Measurements from ENCODE around the gene PHF13. TPM values are rescaled to one million over a fixed set of nuclear protein-coding genes. Genes with fewer than 3 reads are reported as not detected.

Gene PHF13
- total RNA-seq, 1 experiment from 2014 or later: 17.6 TPM

DNA sequence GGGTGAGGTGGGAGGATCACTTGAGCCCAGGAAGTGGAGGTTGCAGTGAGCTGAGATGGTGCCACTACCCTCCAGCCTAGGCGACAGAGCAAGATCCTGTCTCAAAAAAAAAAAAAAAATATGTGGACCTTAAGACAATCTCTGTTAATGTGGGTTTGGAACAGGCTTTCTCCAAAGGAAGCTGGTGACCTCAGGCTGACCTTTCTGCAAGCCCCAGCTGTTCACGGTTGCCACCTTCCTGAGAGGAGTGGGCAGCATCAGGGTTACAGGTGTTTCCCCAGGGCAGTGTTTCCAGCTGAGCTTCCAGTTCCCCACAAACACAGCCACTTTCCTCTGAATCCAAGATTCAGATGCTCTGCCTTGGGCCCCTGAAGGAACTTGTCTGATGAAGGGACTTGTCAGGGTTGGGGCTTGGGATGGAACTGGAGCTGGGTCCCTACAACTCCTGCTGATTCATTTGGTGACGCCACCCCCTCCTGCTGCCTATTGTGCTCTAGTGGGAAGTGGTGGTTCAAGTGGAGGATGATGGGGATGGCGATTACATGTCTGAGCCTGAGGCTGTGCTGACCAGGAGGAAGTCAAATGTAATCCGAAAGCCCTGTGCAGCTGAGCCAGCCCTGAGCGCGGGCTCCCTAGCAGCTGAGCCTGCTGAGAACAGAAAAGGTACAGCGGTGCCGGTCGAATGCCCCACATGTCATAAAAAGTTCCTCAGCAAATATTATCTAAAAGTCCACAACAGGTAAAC is 31.8 kb upstream of the PHF13 start:
- no peak overlapping the region for H3K27ac ChIP-seq
- peaks cover 22% of the 10 kb centered on the region for H3K4me1 ChIP-seq (replicated peaks)
- no peak overlapping the region for H3K4me3 ChIP-seq
- peaks cover 16% of the 10 kb centered on the region for H3K36me3 ChIP-seq
- no peaks in the 10 kb centered on the region for H3K27me3 ChIP-seq (replicated peaks)
- H3K9me3 ChIP-seq (replicated peaks): no peaks in the 10 kb centered on the region
- DNase-seq (ENCODE audit: low read depth in 1 of 2, low spot score in 2 of 2): no peak

DNA sequence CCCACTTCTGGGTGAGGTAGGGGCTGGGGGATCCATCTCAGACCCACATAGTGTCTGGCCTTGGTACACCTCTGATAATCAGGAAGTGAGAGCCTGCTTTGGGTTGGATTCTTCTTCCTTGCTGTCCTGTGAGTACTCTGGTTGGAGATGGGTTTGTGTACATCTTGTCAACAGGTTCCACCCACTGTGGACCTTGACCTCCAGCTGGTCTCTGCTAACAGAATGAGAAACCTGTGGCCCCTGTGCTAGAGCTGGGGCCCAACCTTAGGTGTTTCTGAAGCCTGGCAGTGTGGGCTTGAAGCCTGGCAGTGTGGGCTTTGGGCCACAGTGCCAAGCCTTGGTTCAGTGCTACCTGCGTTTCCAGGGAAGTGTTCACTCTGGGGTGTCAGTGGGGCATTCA is 31.2 kb upstream of the PHF13 start:
- Histone ChIP-seq H3K36me3 (peaks cover 22% of the 10 kb centered on the region), H3K27ac (no peak overlapping the region), H3K4me1 (replicated peaks) (peaks cover 22% of the 10 kb centered on the region), H3K9me3 (replicated peaks) (no peaks in the 10 kb centered on the region), H3K4me3 (no peak overlapping the region), H3K27me3 (replicated peaks) (no peaks in the 10 kb centered on the region)
- no peak for DNase-seq (ENCODE audit: low read depth in 1 of 2, low spot score in 2 of 2)

DNA sequence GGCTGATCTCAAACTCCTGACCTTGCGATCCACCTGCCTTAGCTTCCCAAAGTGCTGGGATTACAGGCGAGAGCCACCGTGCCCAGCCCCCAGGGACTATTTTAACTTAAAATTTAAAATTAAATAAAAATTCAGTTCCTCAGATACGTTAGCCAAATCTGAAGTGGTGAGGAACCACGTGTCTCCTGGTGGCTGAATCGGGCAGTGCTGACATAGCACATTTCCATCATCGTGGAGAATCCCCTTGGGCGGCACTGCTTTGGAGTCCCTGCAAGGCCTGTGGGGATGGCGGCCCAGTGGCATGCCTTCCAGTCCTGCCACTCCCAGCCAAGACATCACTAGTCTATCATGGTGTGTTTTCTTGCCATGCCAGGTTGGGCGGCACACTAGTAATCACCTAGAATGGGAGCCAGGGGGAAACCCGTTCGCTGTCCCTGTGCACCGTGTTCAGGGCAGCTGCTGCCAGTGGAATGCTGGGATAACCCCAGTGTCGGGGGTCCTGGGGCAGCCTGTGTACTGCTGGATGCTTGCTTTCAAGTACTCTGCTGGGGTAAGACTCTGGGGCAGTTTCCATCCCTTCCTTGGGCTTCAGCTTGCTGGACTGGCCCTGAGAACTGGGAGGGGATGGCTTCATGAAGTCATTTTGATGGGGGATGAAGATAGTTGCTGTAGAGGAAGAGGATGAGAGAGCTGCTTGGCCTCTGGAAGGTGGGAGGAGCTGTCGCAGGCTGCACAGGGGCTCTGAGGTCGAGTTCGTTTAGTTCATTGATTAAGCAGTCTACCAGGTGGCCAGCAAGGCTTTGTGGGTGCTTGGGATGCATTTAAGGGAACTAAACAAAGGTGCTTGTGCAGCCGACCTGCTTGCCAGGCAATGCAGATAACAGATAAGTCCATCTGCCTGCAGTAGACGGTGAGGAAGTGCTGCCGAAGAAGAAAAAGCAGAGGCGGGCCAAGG is 29.1 kb upstream of the PHF13 start:
- peaks cover 43% of the 10 kb centered on the region for H3K36me3 ChIP-seq
- H3K4me3 ChIP-seq: no peak overlapping the region
- H3K4me1 ChIP-seq (replicated peaks): peaks cover 18% of the 10 kb centered on the region
- no peaks in the 10 kb centered on the region for H3K9me3 ChIP-seq (replicated peaks)
- H3K27me3 ChIP-seq (replicated peaks): no peaks in the 10 kb centered on the region
- DNase-seq (ENCODE audit: low read depth in 1 of 2, low spot score in 2 of 2): no peak
- H3K27ac ChIP-seq: no peak overlapping the region

DNA sequence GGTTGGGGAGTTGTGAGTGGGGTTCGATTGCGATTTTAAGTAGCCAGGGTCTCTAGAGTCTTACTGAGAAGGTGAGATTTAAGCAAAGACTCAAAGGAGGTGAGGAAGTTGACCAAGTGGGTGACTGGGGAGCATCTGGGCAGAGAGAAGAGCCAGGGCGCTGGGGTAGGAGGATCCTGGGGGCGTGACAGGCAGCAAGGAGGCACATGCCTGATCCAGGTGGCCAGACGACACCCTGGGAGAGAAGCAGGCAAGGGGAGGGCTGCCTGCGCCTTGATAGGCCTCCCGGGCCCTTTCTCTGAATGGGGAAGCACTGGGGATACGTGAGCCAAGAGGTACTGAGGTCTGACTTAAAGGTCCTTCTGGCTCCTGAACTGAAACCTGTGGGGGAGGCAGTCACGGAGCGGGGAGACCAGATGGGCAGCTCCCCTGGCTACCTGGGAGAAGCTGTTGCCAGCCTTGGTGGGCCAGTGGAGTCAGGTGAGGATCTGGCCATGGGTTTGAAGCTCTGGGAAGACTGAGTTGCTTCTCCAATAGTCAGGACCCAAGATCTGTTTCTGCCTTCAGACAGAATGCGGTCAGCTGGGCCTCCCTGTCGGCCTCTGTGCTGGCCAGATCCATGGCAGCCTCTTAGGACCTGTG is 28.3 kb upstream of the PHF13 start:
- no peak overlapping the region for H3K27ac ChIP-seq
- H3K9me3 ChIP-seq (replicated peaks): no peaks in the 10 kb centered on the region
- H3K4me3 ChIP-seq: no peak overlapping the region
- H3K27me3 ChIP-seq (replicated peaks): no peaks in the 10 kb centered on the region
- peaks cover 16% of the 10 kb centered on the region for H3K4me1 ChIP-seq (replicated peaks)
- DNase-seq (ENCODE audit: low read depth in 1 of 2, low spot score in 2 of 2): no peak
- H3K36me3 ChIP-seq: peaks cover 48% of the 10 kb centered on the region

DNA sequence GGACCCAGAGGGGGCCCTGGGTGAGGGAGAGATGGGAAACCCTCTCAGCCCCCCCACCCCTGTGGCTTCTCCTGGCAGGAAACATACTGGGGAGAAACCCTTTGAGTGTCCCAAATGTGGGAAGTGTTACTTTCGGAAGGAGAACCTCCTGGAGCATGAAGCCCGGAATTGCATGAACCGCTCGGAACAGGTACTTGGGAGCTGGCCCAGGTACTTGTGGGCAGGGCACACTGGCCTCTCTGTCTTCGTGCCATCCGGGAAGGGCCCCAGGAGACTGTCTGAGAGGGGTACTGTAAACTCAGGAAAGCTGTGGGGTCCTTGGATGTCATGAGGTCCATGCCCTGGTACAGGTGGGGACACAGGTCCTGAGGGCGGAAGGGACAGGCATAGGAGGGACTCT is 27.7 kb upstream of the PHF13 start:
- Histone ChIP-seq H3K27ac (no peak overlapping the region), H3K36me3 (peaks cover 55% of the 10 kb centered on the region), H3K9me3 (replicated peaks) (no peaks in the 10 kb centered on the region), H3K4me1 (replicated peaks) (peaks cover 11% of the 10 kb centered on the region), H3K4me3 (no peak overlapping the region), H3K27me3 (replicated peaks) (no peaks in the 10 kb centered on the region)
- no peak for DNase-seq (ENCODE audit: low read depth in 1 of 2, low spot score in 2 of 2)

DNA sequence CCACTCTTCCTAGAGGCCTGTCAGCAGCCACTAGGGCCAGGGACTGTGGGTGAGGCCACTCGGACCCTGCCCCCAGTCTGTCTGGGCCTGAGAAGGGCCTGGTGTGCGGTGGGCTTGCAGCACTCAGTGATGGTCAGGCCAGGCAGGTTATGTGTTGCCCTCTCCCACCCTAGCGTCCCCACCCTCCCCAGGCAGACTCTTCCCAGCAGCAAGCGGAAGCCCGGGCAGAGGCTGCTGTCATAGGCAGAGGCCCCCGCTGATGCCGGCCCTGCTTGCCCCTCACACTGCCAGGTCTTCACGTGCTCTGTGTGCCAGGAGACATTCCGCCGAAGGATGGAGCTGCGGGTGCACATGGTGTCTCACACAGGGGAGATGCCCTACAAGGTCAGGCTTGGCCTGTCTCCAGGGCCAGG is 27.1 kb upstream of the PHF13 start:
- no peak overlapping the region for H3K4me3 ChIP-seq
- H3K27me3 ChIP-seq (replicated peaks): no peaks in the 10 kb centered on the region
- peaks cover 7% of the 10 kb centered on the region; the same call in 1 of the 2 replicates for H3K4me1 ChIP-seq (replicated peaks)
- H3K36me3 ChIP-seq: peaks cover 60% of the 10 kb centered on the region
- no peak for DNase-seq (ENCODE audit: low read depth in 1 of 2, low spot score in 2 of 2)
- no peak overlapping the region for H3K27ac ChIP-seq
- no peaks in the 10 kb centered on the region for H3K9me3 ChIP-seq (replicated peaks)

DNA sequence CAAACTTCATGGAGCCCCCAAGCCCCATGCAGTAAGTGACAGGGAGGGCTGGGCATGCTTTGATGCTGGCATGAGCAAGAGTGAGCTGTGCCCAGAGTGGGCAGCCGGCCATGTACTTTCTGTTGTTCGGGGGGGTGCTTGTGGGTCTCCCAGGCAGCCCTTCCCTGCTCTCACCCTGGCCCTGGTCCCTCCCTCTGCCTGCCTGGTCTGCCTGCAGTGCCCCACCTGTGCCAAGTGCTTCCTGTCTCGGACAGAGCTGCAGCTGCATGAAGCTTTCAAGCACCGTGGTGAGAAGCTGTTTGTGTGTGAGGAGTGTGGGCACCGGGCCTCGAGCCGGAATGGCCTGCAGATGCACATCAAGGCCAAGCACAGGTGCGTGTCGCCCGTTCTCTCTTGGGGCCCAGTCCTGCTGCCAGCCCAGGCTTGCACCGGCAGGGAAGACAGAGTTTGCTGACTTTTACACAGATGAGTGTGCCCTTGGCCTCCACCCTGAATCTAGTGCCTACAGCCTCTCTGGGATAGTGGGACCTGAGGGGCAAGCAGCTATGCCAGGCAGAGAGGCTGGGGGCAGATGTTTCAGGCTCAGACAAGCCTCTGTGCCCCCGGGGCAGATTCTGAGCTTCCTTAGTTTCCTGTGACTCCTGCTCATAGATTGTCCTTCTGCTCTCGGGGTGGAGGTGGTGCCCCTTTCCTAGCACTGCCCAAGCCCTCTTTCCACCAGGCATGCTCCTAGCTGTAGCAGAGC is 26.1 kb upstream of the PHF13 start:
- DNase-seq (ENCODE audit: low read depth in 1 of 2, low spot score in 2 of 2): no peak
- Histone ChIP-seq H3K4me1 (replicated peaks) (no peaks in the 10 kb centered on the region), H3K27me3 (replicated peaks) (no peaks in the 10 kb centered on the region), H3K9me3 (replicated peaks) (no peaks in the 10 kb centered on the region), H3K36me3 (peaks cover 62% of the 10 kb centered on the region), H3K27ac (no peak overlapping the region), H3K4me3 (no peak overlapping the region)

DNA sequence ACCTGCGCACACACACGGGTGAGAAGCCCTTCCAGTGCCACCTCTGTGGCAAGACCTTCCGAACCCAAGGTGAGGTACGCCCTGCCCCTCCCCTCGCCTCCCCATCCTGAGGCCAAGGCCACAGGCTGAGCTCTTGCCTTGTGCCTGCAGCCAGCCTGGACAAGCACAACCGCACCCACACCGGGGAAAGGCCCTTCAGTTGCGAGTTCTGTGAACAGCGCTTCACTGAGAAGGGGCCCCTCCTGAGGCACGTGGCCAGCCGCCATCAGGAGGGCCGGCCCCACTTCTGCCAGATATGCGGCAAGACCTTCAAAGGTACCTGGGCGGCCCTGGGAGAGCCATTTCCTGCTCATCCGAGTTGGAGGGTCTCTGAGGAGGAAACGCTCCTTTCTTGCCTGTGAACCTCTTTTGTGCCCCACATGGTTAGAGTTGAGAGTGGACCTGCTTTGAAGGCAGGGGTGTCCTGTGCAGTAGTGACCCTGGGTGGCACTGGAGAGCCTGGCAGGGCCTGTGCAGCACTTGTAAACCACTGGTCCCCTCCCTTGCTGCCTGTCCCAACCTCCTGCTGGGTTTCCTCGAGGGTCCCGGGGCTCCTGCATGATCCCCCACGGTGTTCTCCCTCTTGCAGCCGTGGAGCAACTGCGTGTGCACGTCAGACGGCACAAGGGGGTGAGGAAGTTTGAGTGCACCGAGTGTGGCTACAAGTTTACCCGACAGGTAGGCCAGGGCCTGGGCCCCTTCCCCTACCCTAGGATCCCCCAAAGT is 25.2 kb upstream of the PHF13 start:
- H3K4me1 ChIP-seq (replicated peaks): no peaks in the 10 kb centered on the region
- H3K27me3 ChIP-seq (replicated peaks): no peaks in the 10 kb centered on the region
- no peak overlapping the region for H3K27ac ChIP-seq
- peaks cover 71% of the 10 kb centered on the region for H3K36me3 ChIP-seq
- no peak overlapping the region for H3K4me3 ChIP-seq
- H3K9me3 ChIP-seq (replicated peaks): no peaks in the 10 kb centered on the region
- no peak for DNase-seq (ENCODE audit: low read depth in 1 of 2, low spot score in 2 of 2)

DNA sequence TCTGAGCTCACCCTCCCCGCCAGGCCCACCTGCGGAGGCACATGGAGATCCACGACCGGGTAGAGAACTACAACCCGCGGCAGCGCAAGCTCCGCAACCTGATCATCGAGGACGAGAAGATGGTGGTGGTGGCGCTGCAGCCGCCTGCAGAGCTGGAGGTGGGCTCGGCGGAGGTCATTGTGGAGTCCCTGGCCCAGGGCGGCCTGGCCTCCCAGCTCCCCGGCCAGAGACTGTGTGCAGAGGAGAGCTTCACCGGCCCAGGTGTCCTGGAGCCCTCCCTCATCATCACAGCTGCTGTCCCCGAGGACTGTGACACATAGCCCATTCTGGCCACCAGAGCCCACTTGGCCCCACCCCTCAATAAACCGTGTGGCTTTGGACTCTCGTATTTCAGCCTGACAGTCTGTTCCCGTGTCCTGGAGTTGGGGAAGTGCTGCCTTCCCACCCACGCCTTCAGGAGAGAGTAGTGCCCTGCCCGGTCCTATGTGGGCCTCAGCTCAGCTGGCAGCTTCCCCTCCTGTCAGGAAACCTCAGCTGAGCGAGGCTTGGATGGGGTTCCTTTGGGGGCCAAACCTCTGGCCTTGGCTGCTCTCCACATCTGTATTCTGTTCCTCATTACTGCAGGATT is 24.5 kb upstream of the PHF13 start:
- peaks cover 76% of the 10 kb centered on the region for H3K36me3 ChIP-seq
- no peaks in the 10 kb centered on the region for H3K4me1 ChIP-seq (replicated peaks)
- no peaks in the 10 kb centered on the region for H3K27me3 ChIP-seq (replicated peaks)
- H3K4me3 ChIP-seq: no peak overlapping the region
- no peak for DNase-seq (ENCODE audit: low read depth in 1 of 2, low spot score in 2 of 2)
- no peaks in the 10 kb centered on the region for H3K9me3 ChIP-seq (replicated peaks)
- H3K27ac ChIP-seq: no peak overlapping the region

DNA sequence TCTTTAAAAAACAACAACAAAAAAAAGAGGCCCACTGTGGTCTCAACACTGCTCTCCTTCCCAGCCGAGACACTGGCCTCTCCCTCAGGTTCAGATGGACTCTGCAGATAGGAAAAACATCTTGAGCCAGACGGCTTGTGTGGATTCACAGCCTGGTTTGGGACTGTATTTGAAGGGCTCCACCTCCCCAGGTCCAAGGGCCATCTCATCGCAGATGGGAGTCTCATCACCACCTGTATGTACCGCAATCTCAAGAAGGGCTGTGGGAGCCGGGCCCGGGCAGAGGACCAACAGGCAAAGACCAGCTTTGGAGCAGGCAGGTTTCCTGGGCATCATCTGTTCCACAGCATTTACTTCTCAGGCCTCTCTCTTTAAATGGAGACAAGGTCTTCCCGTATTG is 23.5 kb upstream of the PHF13 start:
- Histone ChIP-seq H3K27me3 (replicated peaks) (no peaks in the 10 kb centered on the region), H3K9me3 (replicated peaks) (no peaks in the 10 kb centered on the region), H3K4me3 (no peak overlapping the region), H3K4me1 (replicated peaks) (no peaks in the 10 kb centered on the region), H3K36me3 (peaks cover 82% of the 10 kb centered on the region), H3K27ac (no peak overlapping the region)
- DNase-seq (ENCODE audit: low read depth in 1 of 2, low spot score in 2 of 2): no peak

DNA sequence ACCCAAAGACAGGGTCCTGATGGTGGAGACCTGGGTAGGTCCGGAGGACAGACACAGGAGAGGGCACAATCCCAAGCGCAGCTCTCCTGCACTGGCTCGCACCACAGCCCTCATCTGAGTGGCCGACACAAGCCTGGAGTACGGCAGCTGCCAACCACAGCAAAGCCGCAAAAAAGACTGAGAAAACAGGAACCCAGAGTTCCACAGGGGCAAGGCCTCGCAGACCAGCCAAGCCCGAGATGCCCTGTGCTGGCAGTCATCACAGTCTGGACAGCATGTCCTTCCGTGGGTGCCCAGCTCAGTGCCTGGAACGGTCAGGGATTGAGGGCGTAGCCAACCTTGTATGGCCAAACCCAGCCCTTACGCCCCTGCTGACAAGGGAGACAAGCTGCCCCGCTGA is 22.3 kb upstream of the PHF13 start:
- Histone ChIP-seq H3K4me3 (no peak overlapping the region), H3K27me3 (replicated peaks) (no peaks in the 10 kb centered on the region), H3K4me1 (replicated peaks) (no peaks in the 10 kb centered on the region), H3K27ac (no peak overlapping the region), H3K9me3 (replicated peaks) (no peaks in the 10 kb centered on the region), H3K36me3 (peaks cover 93% of the 10 kb centered on the region)
- no peak for DNase-seq (ENCODE audit: low read depth in 1 of 2, low spot score in 2 of 2)

DNA sequence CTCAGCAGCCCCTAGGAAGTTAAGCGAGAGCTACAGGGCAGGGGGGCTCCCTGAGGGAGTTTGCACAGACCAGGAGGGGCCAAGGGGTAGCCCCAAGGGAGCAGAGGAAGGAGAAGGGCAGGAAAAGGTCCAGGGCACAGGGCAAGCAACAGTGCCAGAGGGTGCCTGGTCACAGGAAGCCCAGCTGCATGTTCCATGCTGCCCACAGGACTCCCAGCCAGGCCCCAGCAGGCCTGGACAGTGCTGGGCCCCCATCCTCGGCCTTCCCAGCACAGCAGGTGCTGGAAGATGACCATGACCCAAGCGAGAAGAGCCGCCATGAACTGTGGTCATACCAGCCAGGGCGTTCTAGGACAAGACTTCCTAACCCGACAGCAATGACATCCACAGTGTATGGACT is 21.9 kb upstream of the PHF13 start:
- Histone ChIP-seq H3K36me3 (peaks cover 97% of the 10 kb centered on the region), H3K27me3 (replicated peaks) (no peaks in the 10 kb centered on the region)

More for the DNA sequence above, 21.9 kb upstream of the PHF13 start:
- DNase-seq (ENCODE audit: low read depth in 1 of 2, low spot score in 2 of 2): no peak
- no peak overlapping the region for H3K4me3 ChIP-seq
- no peaks in the 10 kb centered on the region for H3K4me1 ChIP-seq (replicated peaks)
- H3K9me3 ChIP-seq (replicated peaks): no peaks in the 10 kb centered on the region
- no peak overlapping the region for H3K27ac ChIP-seq
